HEK293 (cell line): ENCODE data around the gene TMC5.

ENCODE experiments used
- CTCF ChIP-seq: fragments of 450-650 bp; formaldehyde crosslinking; IDR thresholded peaks from 2 replicates; pipeline ENCODE4 v1.5.1; 2016; ENCODE audit warnings: missing biosample characterization, missing genetic modification characterization
- KLF9 ChIP-seq: fragments of 450-650 bp; formaldehyde crosslinking; IDR thresholded peaks from 2 replicates; pipeline ENCODE4 v1.5.1; 2016; ENCODE audit warnings: missing biosample characterization, missing genetic modification characterization, low read depth
- PRDM4 ChIP-seq: fragments of 450-650 bp; formaldehyde crosslinking; IDR thresholded peaks from 2 replicates; pipeline ENCODE4 v1.5.1; 2017; ENCODE audit warnings: missing biosample characterization, missing genetic modification characterization
- ZNF132 ChIP-seq: fragments of 450-650 bp; formaldehyde crosslinking; IDR thresholded peaks from 2 replicates; pipeline ENCODE4 v1.5.1; 2017; ENCODE audit warnings: missing biosample characterization, missing genetic modification characterization, borderline replicate concordance
- ZNF138 ChIP-seq: fragments of 450-650 bp; formaldehyde crosslinking; IDR thresholded peaks from 2 replicates; pipeline ENCODE4 v1.5.1; 2016; ENCODE audit warnings: missing biosample characterization, missing genetic modification characterization, borderline replicate concordance
- ZNF274 ChIP-seq, 2 experiments: fragments of 200-500 bp in 1 of 2; fragments of 450-650 bp in 1 of 2; sonication (Bioruptor generic) in 1 of 2; formaldehyde crosslinking in 1 of 2; IDR thresholded peaks; 2 replicates each; pipeline versions ENCODE4 v1.5.1 to v1.6.1; 2014 to 2016; ENCODE audit warnings: borderline replicate concordance in 1 of 2, inconsistent platforms in 1 of 2, low read length in 1 of 2, missing biosample characterization in 1 of 2, missing genetic modification characterization in 1 of 2
- ZNF354C ChIP-seq: fragments of 450-650 bp; formaldehyde crosslinking; IDR thresholded peaks from 2 replicates; pipeline ENCODE4 v1.5.1; 2016; ENCODE audit warnings: missing biosample characterization, missing genetic modification characterization, low read depth, borderline replicate concordance
- ZNF362 ChIP-seq: fragments of 450-650 bp; formaldehyde crosslinking; IDR thresholded peaks from 2 replicates; pipeline ENCODE4 v1.5.1; 2016; ENCODE audit warnings: missing biosample characterization, missing genetic modification characterization
- ZSCAN16 ChIP-seq: fragments of 450-650 bp; formaldehyde crosslinking; IDR thresholded peaks from 2 replicates; pipeline ENCODE4 v1.5.1; 2016; ENCODE audit warnings: missing biosample characterization, missing genetic modification characterization

GRCh38 chr16:19527161-19527560, 109.5 kb downstream of the TMC5 start:
- TF ChIP-seq ZNF132 (tag by site-specific recombination) (no peak), CTCF (tag by site-specific recombination) (no peak), ZNF354C (no peak), ZNF362 (tag by site-specific recombination) (no peak), PRDM4 (no peak), ZSCAN16 (no peak), ZNF274 (IDR thresholded peaks at IDR 0.05; ENCODE audit: low read length) (no peak), ZNF274 (tag by site-specific recombination; IDR thresholded peaks at IDR 0.05; ENCODE audit: borderline replicate concordance) (no peak), ZNF138 (tag by site-specific recombination) (no peak), KLF9 (tag by site-specific recombination) (no peak)
